Omental fat pad (tissue), 4 donors: Measurements from ENCODE around the gene ARID2. TPM values are rescaled to one million over a fixed set of nuclear protein-coding genes. Genes with fewer than 3 reads are reported as not detected.

ENCODE experiments used
- ATAC-seq: fragments of 150-250 bp; one replicate; pipeline ENCODE4 v1.9.1; 2016; ENCODE audit warnings: mild to moderate bottlenecking, moderate library complexity; ENCODE audit not compliant: low FRiP score
- DNase-seq: peaks from one replicate; pipeline ENCODE4 v3.0.0-alpha.2; 2019; ENCODE audit warnings: low spot score
- CTCF ChIP-seq, 3 donors: fragments of 450-650 bp; IDR thresholded peaks; one replicate each; pipeline ENCODE4 v1.5.1; 2016 to 2017; ENCODE audit warnings: antibody characterized with exemption in 3 of 3, mild to moderate bottlenecking in 3 of 3, moderate library complexity in 2 of 3
- total RNA-seq, 4 donors: library from RNA; depleted of rRNA; stranded (reverse); fragments of >200 nt; gene quantifications; one replicate each; pipeline ENCODE4 v1.1.0, GENCODE V29; 2016

The ARID2 gene
- total RNA-seq, 4 donors from 2014 or later, result 18.5 to 40.7 (median 27.3) TPM

- ATAC-seq (no peak), DNase-seq (no peak)
- TF ChIP-seq CTCF (IDR thresholded peaks at IDR 0.05), result no peak
Observed at GRCh38 chr12:45718306-45718705, 11.2 kb upstream of the ARID2 start.

GRCh38 chr12:45720069-45720468, 9.4 kb upstream of the ARID2 start:
- TF ChIP-seq CTCF (IDR thresholded peaks at IDR 0.05), result no peak
- ATAC-seq (no peak), DNase-seq (no peak)

- no peak for ATAC-seq
- DNase-seq, result no peak
- no peak for TF ChIP-seq CTCF (IDR thresholded peaks at IDR 0.05)
Observed at GRCh38 chr12:45721369-45721768, 8.1 kb upstream of the ARID2 start.

- DNase-seq (no peak), ATAC-seq (no peak)
- TF ChIP-seq CTCF (IDR thresholded peaks at IDR 0.05), result no peak
Observed at GRCh38 chr12:45721954-45722353, 7.6 kb upstream of the ARID2 start.

GRCh38 chr12:45725631-45726602, 3.6 kb upstream of the ARID2 start:
- TF ChIP-seq CTCF (IDR thresholded peaks at IDR 0.05), result no peak
- ATAC-seq (no peak), DNase-seq (no peak)

- ATAC-seq (no peak), DNase-seq (peak; percentile 29)
- TF ChIP-seq CTCF (IDR thresholded peaks at IDR 0.05), result no peak
Observed at GRCh38 chr12:45726603-45727300, 2.8 kb upstream of the ARID2 start.
